GM21515 (cell line): Measurements from ENCODE around the gene SEC61G.

Experiments used
- ATAC-seq: cut with Tn5 transposase; IDR thresholded peaks from one replicate; pipeline ENCODE4 v1.9.1; 2021; ENCODE audit not compliant: unreplicated experiment

The SEC61G gene

GRCh38 chr7:54769203-54769602 lies 10.2 kb upstream of the SEC61G start:
- no peak for ATAC-seq

GRCh38 chr7:54764861-54765260 lies 5.8 kb upstream of the SEC61G start:
- no peak for ATAC-seq

GRCh38 chr7:54757711-54758110 lies 1.3 kb downstream of the SEC61G start:
- no peak for ATAC-seq

- ATAC-seq: no peak
These were observed 9.8 kb downstream of the SEC61G start for GRCh38 chr7:54749200-54749599.

- ATAC-seq: no peak
These were observed 11.8 kb downstream of the SEC61G start for GRCh38 chr7:54747234-54747633.

GRCh38 chr7:54743580-54743979 lies 15.4 kb downstream of the SEC61G start:
- ATAC-seq: no peak

- ATAC-seq: no peak
These were observed 20.3 kb downstream of the SEC61G start for GRCh38 chr7:54738737-54739136.

- no peak for ATAC-seq
These were observed 29.9 kb downstream of the SEC61G start for GRCh38 chr7:54729107-54729506.

- ATAC-seq: no peak
These were observed 30.6 kb downstream of the SEC61G start for GRCh38 chr7:54728411-54728810.

GRCh38 chr7:54725255-54725654 lies 33.8 kb downstream of the SEC61G start:
- no peak for ATAC-seq

GRCh38 chr7:54722502-54722901 lies 36.5 kb downstream of the SEC61G start:
- no peak for ATAC-seq

GRCh38 chr7:54722026-54722425 lies 37.0 kb downstream of the SEC61G start:
- no peak for ATAC-seq

- ATAC-seq: no peak
These were observed 39.0 kb downstream of the SEC61G start for GRCh38 chr7:54719974-54720373.

- no peak for ATAC-seq
These were observed 39.6 kb downstream of the SEC61G start for GRCh38 chr7:54719425-54719824.

GRCh38 chr7:54712820-54713219 lies 46.2 kb downstream of the SEC61G start:
- ATAC-seq: no peak

- no peak for ATAC-seq
These were observed 47.0 kb downstream of the SEC61G start for GRCh38 chr7:54711900-54712595.

GRCh38 chr7:54709283-54709682 lies 49.7 kb downstream of the SEC61G start:
- no peak for ATAC-seq

GRCh38 chr7:54705436-54705835 lies 53.6 kb downstream of the SEC61G start:
- ATAC-seq: no peak

- ATAC-seq: no peak
These were observed 54.2 kb downstream of the SEC61G start for GRCh38 chr7:54704851-54705250.
